ENCODE data around the gene ALB. TPM values are rescaled to one million over a fixed set of nuclear protein-coding genes. Genes with fewer than 3 reads are reported as not detected.

The ALB gene
- polyA plus RNA-seq, 1 experiment = not detected

- H3K27me3 ChIP-seq (ENCODE audit: control insufficient read depth, insufficient read depth, low read length) = no peaks in the 10 kb centered on the region
- TF ChIP-seq, protein P1, sequence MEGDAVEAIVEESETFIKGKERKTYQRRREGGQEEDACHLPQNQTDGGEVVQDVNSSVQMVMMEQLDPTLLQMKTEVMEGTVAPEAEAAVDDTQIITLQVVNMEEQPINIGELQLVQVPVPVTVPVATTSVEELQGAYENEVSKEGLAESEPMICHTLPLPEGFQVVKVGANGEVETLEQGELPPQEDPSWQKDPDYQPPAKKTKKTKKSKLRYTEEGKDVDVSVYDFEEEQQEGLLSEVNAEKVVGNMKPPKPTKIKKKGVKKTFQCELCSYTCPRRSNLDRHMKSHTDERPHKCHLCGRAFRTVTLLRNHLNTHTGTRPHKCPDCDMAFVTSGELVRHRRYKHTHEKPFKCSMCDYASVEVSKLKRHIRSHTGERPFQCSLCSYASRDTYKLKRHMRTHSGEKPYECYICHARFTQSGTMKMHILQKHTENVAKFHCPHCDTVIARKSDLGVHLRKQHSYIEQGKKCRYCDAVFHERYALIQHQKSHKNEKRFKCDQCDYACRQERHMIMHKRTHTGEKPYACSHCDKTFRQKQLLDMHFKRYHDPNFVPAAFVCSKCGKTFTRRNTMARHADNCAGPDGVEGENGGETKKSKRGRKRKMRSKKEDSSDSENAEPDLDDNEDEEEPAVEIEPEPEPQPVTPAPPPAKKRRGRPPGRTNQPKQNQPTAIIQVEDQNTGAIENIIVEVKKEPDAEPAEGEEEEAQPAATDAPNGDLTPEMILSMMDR (IDR thresholded peaks at IDR 0.05; ENCODE audit: insufficient read depth, low read depth, low read length) = no peak
- DNase-seq (ENCODE audit: low read depth) = no peak
- ChIA-PET CTCF (interaction anchor here (0.7 kb wide), 1 partner anchor 11 kb away, joined by 3 read pairs; no protein-coding TSS in a partner anchor), POLR2A (no interaction called here)
- H3K4me3 ChIP-seq (ENCODE audit: low read depth, low read length) = no peak overlapping the region
- H3K36me3 ChIP-seq (ENCODE audit: control insufficient read depth, insufficient read depth, low read length) = no peaks in the 10 kb centered on the region
Measured at GRCh38 chr4:73420615-73421014, 16.5 kb downstream of the ALB start.

GRCh38 chr4:73421708-73422457 is 17.8 kb downstream of the ALB start:
- CTCF ChIA-PET = no interaction called here
- no peaks in the 10 kb centered on the region for H3K36me3 ChIP-seq (ENCODE audit: control insufficient read depth, insufficient read depth, low read length)
- TF ChIP-seq, protein P1 (IDR thresholded peaks at IDR 0.05; ENCODE audit: insufficient read depth, low read depth, low read length) = no peak
- POLR2A ChIA-PET = no interaction called here
- no peak for DNase-seq (ENCODE audit: low read depth)
- no peaks in the 10 kb centered on the region for H3K27me3 ChIP-seq (ENCODE audit: control insufficient read depth, insufficient read depth, low read length)
- no peak overlapping the region for H3K4me3 ChIP-seq (ENCODE audit: low read depth, low read length)

- Histone ChIP-seq H3K36me3 (ENCODE audit: control insufficient read depth, insufficient read depth, low read length) (no peaks in the 10 kb centered on the region), H3K27me3 (ENCODE audit: control insufficient read depth, insufficient read depth, low read length) (no peaks in the 10 kb centered on the region), H3K4me3 (ENCODE audit: low read depth, low read length) (no peak overlapping the region)
- ChIA-PET CTCF (no interaction called here), POLR2A (no interaction called here)
- TF ChIP-seq, protein P1 (IDR thresholded peaks at IDR 0.05; ENCODE audit: insufficient read depth, low read depth, low read length) = no peak
- DNase-seq (ENCODE audit: low read depth) = no peak
Measured at GRCh38 chr4:73422458-73422752, 18.3 kb downstream of the ALB start.

DNA sequence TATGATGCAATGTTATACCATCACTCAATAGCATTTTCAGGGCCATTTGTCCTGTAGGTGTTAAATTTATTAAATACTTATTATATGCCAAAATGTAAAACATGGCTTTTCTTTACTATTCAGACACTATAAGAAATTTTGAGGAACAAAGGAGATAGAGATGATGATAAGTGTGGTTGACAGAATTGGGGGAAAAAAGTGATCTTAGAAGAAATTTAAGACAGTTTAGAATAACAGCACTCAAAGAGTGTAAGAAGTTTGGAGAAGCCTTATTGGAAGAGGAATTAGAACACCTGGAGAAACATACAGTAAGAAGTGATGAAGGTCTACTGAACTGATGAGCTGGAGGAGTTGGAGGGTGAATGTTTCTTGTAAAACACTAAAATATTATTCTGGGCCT is 19.1 kb downstream of the ALB start:
- CTCF ChIA-PET = no interaction called here
- DNase-seq (ENCODE audit: low read depth) = no peak

GRCh38 chr4:73426666-73427065 is 22.6 kb downstream of the ALB start:
- no peaks in the 10 kb centered on the region for H3K36me3 ChIP-seq (ENCODE audit: control insufficient read depth, insufficient read depth, low read length)
- no peaks in the 10 kb centered on the region; the same call in 1 of the 2 replicates for H3K27me3 ChIP-seq (ENCODE audit: control insufficient read depth, insufficient read depth, low read length)
- no peak overlapping the region for H3K4me3 ChIP-seq (ENCODE audit: low read depth, low read length)
- POLR2A ChIA-PET = no interaction called here
- no peak for DNase-seq (ENCODE audit: low read depth)
- TF ChIP-seq, protein P1 (IDR thresholded peaks at IDR 0.05; ENCODE audit: insufficient read depth, low read depth, low read length) = no peak
- CTCF ChIA-PET = interaction anchor here (1.1 to 1.3 kb wide), 2 partner anchors 12 to 16 kb away, joined by 3 read pairs; no protein-coding TSS in a partner anchor

More for the DNA sequence above, 19.1 kb downstream of the ALB start:
- Histone ChIP-seq H3K27me3 (ENCODE audit: control insufficient read depth, insufficient read depth, low read length) (no peaks in the 10 kb centered on the region), H3K36me3 (ENCODE audit: control insufficient read depth, insufficient read depth, low read length) (no peaks in the 10 kb centered on the region), H3K4me3 (ENCODE audit: low read depth, low read length) (no peak overlapping the region)
- POLR2A ChIA-PET = no interaction called here
- TF ChIP-seq, protein P1 (IDR thresholded peaks at IDR 0.05; ENCODE audit: insufficient read depth, low read depth, low read length) = no peak

Data from BJ (cell line).